A673 (cell line): ENCODE measurements around the gene IQCK.

Experiments
- CTCF ChIP-seq: fragments of 300-800, 200-600 bp; sonication (generic); conservative IDR thresholded peaks from 2 replicates; pipeline ENCODE4 v1.5.1; 2017; ENCODE audit warnings: low read depth, mild to moderate bottlenecking, antibody characterized with exemption, low read length, moderate library complexity, mixed read lengths
- EZH2 ChIP-seq: fragments of 200-600 bp; sonication (generic); IDR thresholded peaks from 2 replicates; pipeline ENCODE4 v1.6.1; 2017; ENCODE audit warnings: borderline replicate concordance, low read depth, mild to moderate bottlenecking, mixed read lengths, antibody characterized with exemption, low read length; ENCODE audit not compliant: poor library complexity, severe bottlenecking

DNA sequence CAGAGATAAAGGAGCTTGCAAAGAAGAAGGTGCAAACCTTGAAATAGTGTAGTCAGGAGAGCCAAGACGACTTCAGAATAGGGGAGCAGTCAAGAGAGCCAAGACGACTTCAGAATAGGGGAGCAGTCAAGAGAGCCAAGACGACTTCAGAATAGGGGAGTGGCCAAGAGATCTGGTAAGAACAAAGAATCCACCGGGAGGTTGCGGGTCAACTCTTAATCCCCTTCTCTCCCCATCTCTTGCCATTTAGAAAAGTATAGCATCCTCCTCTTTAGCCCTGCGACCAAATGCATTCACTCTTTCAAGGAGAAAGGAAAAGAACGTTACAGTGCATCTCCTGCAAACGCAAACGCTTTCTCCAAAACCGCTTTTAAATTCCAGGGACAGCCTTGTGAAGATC lies 757 bp upstream of the IQCK start:
- no peak for TF ChIP-seq CTCF
- no peak for TF ChIP-seq EZH2
